OCI-M1 (cell line): ENCODE results near the gene RMRP.
A peak's percentile ranks its signal among the peaks of the same experiment; 100 is the strongest.
"Not testable (repeated sequence)": the region's sequence is repeated elsewhere in the genome, so short reads cannot be mapped to it uniquely, and the experiment has no call there.

Experiments
- DNase-seq: peaks from one replicate; lab custom pipeline; 2025; lab: John Stamatoyannopoulos, UW

The RMRP gene

GRCh38 chr9:35641478-35641877 lies 16.3 kb downstream of the RMRP start:
- not testable (repeated sequence) for DNase-seq

DNA sequence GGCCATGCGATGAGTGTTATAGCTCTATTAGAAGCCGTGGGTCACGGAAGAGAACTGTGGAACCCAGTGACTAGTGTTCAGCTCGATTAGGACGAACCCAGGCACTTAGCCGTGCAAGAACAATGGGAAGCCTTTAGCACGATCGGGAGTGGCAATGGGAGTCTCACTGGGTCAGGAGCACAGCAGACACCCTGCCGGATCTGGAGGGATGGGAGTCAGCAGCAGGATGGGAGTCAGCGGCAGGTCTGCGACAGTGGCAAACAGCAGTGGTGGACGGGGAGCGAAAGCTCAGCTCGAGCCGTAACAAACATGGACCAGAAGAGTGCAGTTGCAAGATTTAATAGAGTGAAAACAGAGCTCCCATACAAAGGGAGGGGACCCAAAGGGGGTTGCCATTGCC lies 17.4 kb downstream of the RMRP start:
- not testable (repeated sequence) for DNase-seq

DNA sequence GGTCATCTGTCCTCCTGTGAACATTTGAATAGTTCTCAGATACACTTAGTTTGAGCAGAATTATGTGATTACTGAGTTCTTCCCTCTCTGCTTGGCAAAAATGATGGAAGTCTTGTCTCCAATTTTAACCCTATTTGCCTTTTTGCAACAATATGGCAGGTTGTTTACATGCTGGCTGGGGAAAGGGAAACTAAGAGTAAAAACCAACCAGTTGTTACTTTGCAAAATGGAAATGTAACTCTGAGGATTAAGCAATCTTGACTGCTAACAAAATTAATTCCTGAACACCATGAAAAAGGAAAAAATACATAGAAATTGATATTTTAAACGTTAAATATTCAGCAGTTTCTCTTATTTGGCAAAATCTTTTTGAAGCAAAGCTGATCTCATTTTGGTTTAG lies 18.2 kb downstream of the RMRP start:
- DNase-seq: peak; percentile 69

- DNase-seq: peak; percentile 69
Observed at GRCh38 chr9:35639225-35639624, 18.6 kb downstream of the RMRP start.

GRCh38 chr9:35638751-35639150 lies 19.1 kb downstream of the RMRP start:
- DNase-seq: not testable (repeated sequence)

DNA sequence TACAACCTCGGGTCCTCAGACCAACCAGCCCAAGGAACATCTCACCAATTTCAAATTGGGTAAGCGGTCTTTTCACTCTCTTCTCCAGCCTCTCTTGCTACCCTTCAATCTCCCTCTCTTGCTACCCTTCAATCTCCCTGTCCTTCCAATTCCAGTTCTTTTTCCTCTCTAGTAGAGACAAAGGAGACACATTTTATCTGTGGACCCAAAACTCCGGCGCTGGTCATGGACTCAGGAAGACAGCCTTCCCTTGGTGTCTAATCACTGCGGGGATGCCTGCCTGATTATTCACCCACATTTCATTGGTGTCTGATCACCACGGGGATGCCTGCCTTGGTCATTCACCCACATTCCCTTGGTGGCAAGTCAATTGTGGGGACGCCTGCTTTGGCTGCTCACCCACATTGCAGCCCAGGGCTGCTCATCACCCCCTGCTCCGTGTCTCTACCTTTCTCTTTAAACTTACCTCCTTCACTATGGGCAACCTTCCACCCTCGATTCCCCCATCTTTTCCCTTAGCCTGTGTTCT lies 20.3 kb downstream of the RMRP start:
- not testable (repeated sequence) for DNase-seq

- DNase-seq: not testable (repeated sequence)
Observed at GRCh38 chr9:35636877-35637246, 21.0 kb downstream of the RMRP start.

DNA sequence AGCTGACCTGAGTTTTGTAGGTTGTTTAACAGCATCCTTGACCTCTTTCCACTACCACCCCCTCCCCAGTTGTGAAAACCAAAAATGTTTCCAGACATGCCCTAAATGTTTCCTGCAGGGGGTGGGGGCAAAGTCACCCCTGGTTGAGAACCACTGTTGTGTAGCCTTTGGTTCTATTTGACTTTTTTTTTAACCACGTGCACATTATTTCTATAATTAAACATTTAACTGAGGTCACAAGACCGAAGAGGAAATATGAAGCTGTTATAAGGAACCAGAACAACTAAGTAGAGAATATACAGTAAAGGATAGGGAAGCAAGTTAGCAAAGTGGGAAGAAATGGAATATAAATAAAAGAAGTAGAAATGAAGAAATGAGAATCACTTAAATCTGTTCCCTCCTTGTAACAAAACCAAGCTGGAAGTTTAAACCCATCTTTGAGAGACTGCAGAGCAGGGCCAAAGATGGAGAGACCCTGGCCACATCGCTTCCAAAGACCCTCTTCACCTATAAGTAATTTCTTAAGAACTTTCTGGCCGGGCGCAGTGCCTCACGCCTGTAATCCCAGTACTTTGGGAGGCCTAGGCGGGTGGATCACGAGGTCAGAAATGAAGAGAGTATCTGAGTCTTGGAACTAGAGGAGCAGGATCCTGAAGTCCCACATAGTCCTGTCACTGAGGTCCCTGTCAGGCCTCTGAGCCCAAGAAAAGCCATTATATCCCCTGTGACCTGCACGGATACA lies 21.5 kb downstream of the RMRP start:
- no peak for DNase-seq

GRCh38 chr9:35635730-35636129 lies 22.1 kb downstream of the RMRP start:
- DNase-seq: no peak

- no peak for DNase-seq
Observed at GRCh38 chr9:35629597-35629996, 28.2 kb downstream of the RMRP start.

DNA sequence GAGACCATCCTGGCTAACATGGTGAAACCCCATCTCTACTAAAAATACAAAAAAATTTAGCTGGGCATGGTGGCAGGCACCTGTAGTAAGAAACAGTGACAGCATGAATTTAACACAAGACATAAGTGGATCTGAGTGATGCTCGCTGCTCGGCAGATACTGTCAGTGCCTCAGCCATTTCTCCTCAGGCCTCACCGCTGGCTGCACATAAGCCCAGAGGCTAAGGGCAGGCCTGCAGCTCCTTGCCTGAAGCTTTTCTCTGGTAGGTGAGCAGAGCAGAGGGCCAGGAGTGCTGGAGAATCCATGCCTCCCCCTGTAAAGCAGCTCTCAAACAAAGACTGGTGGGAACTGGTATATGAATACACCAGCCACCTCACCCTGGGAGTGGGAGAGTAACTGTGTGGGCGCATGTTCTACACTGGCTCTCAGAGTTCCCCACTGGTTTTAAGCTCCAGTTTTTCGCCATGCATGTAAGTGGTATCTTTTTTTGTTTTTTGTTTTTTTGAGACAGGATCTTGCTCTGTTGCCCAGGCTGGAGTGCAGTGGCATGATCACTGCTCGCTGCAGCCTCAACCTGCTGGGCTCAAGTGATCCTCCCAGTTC lies 29.3 kb downstream of the RMRP start:
- no peak for DNase-seq

- DNase-seq: no peak
Observed at GRCh38 chr9:35627575-35627974, 30.2 kb downstream of the RMRP start.

DNA sequence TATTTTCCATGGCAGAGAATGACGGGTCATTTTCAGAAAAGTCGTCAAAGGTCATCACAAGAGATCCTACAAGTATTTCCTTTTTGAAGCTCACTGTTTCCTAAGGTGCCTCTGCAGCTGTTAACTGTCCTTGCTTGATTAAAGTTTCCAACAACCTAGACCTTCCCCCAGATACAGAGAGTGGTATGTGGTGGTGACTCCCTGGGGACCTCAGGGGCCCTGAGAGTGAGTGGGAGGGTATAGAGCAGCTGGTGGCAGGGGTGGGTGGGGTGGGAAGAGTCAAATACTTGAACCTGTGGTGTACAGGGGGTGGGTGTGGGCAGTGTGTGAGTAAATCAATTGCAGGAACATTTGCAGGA lies 38.0 kb downstream of the RMRP start:
- DNase-seq: no peak

DNA sequence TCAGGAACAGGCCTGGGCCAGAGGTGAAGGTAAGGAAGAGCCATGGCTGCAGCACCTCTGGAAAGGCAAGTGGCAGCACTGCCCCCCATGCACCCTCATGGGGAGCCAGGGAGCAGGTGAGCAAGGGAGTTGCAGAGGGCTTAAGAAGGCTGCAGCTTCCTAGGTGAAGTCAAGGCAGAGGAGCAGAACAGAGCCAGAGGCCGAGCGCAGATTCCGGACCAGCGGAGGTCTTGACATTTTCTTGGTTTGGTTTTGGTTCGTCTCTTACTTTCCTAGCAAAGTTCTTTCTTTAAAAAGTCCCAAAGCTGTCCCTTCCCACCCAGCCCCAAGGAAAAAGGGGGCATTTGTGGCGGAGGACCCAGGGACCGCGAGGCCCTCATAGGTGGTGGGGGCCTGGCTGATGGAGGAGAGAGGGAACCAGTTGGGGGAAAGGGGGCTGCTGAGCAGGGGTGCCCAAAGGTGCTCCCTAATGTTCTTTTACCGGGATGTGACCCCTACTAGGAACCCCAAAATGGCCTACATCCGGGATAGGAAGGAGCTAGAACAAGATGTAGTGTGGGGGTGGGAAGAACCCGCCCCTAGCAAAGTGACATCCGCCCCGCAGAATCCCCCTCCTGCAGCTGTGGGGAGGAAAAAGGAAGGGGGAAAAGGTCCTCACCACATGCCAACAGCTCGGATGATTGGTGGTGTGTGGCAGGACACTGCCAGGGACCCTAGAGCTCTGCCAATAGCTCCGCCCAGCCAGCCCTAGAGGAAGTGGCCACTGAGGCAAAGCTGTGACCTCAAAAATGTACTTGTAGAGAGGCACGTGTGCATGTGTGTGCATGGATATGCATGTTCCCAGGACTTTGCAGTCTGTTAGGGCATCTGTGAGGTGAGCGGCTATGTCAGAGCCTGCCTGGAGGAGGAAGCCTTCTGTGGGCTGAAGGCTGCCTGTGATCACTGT lies 38.7 kb downstream of the RMRP start:
- no peak for DNase-seq

DNA sequence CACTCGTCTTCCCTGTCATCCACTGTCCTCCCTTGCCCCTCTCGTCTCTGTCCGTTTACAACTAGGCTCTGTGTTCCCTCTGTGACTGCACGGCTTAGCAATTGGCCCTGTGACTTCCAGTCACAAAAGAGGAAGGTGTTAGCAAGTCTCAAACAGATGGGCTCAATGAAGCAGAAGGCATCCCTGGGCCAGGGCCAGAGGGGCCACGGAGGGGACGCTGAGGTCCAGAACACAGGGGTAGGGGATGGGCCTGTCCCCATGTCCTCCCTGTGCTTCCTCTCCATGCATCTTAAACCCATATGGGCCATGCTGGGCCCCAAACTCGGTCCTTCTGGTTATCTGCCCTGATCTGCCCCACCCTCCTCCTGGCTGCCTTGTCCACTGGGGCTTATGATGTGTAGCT lies 39.5 kb downstream of the RMRP start, which contains the start of gene CD72:
Gene CD72, minus strand, starts transcription at position 89 of the 403 bp plus-strand sequence. CDS start 110 bp downstream, outside the sequence.
- DNase-seq: peak; percentile 26

- DNase-seq: no peak
Observed at GRCh38 chr9:35617548-35617947, 40.3 kb downstream of the RMRP start.

GRCh38 chr9:35616681-35617459 lies 40.9 kb downstream of the RMRP start:
- no peak for DNase-seq

DNA sequence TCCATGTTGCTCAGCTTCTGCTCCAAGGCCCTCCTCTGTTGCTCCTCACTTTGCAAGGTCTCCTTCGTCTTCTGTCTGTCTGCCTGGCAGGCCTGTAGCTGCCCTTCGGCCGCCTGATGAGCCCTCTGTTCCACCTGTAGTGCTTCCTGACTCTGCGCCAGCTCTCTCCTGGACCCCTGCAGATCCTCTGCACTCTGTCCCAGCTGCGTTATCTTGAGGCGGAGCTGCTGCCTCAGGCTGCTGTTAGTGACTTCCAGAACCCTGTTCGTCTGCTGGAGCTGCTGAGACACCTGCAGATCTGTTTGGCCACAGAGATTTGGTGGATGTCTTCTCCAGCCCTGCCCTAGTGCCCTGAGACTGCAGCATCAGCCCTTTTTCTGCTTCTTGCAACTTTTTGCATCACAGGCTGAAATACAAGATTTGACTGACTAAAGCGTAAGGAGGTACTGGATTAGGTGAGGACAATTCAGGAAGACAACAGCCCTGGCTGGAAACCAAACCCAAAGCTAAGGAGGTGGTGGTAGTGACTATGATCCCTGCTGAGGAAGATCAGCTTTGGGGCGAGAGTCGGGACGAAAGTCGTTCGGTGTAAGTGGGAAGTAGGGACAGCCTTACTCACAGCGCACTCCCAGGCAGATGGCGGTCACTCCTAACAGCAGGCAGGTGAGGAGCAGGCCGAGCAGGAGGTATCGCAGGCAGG lies 41.7 kb downstream of the RMRP start:
- DNase-seq: no peak

DNA sequence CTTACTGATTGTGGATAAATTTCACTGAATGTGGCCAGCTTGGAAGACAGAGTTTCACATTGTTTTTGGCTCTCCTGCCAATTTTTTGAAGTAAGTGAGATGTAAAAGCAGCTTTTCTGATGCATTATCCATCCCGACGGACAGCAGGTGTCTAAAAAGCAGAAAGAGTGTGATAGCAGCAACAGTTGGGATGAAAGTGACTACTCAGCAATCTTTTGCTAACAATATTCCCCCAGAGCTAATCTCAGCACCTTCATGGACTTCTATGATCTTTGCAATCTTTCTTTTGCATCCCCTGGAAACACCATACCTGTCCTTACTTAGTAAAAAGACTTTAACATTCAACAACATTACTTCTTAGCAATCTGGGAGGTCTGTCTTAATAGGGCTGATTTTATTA lies 45.0 kb downstream of the RMRP start:
- DNase-seq: no peak

DNA sequence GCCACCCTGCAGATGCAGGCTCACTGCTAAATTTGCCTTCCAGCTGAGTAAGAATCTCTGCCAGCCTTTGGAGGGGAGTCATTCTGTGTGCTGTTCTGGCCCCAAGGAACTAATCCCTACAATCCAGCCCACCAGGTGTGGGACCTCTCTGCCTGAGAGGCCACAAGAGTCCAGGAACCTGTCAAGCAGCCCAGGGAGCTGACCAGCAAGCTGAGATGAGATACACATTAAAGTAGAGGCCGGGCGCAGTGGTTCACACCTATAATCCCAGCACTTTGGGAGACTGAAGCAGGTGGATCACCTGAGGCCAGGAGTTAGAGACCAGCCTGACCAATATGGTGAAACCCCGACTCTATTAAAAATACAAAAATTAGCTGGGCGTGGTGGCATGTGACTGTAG lies 45.8 kb downstream of the RMRP start:
- not testable (repeated sequence) for DNase-seq

- DNase-seq: peak; percentile 41
Observed at GRCh38 chr9:35611230-35611797, 46.5 kb downstream of the RMRP start.
